Left forelimb (tissue), 1 donor: ENCODE measurements around the gene ROR2.
A peak's percentile ranks its signal among the peaks of the same experiment; 100 is the strongest.
"Not testable (repeated sequence)": the region's sequence is repeated elsewhere in the genome, so short reads cannot be mapped to it uniquely, and the experiment has no call there.

Source experiments
- DNase-seq: peaks from one replicate; pipeline ENCODE4 v3.0.0-alpha.2; 2018; ENCODE audit warnings: low spot score

ROR2 gene

DNA sequence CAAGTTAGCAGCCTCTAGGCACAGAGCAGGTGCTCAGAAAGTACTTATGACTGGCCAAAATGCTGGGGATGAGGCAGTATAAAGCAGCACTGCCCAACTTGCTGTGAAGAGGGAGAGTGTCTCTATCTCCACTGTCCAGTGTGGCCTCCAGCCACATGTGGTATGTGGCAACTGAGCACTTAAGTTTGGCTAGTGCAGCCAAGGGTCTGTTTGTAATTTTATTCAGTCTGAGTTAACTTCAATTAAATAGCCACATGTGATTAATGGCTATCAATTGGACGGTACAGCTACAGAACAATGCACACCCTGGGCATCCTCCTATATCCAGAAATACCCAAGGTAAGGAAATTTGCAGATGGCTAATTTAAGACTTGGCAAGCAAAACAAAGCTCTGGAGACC, 26.9 kb downstream of the ROR2 start:
- DNase-seq, result peak; percentile 6

DNA sequence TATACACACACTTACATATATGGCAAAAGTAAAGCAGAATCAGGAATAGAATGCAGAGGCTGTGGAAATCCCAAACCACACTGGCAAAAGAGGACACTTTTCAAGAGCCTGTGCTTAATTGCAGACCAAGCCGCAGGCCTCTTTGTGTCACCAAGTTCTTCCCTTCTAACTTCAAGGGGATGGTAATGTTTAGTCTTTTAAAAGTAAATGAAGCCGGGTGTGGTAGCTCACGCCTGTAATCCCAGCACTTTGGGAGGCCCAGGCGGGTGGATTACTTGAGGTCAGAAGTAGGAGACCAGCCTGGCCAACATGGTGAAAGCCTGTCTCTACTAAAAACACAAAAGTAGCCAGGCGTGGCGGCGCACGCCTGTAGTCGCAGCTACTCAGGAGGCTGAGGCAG, 28.7 kb downstream of the ROR2 start:
- peak; percentile 17 for DNase-seq

DNA sequence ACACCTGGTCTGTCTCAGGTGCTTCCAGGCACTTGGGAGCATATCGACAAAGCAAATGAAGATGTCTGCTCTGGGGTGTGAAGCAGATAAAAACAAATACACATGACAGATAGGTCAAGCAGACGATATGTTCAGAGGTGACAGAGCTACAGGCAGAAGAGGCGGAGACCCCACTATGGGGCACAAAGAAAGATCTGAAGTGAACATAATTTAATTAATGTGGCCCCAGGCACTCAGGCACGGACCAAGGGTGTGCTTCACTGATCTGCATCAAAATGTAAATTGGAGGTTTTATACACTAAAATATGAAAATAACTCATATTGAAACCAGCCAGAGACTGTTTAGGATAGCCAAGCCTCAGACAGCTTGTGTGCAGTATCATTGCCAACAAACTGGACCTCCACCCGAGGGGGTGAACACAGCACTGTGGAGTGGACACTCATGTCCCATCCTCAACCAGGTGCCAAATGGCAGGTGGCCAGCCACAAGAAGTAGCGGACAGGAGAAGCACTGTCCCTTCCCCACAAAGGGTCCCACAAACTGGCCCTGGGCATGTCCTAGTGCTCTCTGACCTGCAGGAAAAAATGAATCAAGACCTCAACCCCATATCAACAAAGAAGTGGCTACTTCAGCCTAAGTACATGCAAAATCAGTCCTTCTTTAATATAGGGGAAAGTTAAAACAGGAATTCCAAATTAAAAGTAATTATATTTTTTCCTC, 29.2 kb downstream of the ROR2 start:
- DNase-seq, result peak; percentile 34

DNA sequence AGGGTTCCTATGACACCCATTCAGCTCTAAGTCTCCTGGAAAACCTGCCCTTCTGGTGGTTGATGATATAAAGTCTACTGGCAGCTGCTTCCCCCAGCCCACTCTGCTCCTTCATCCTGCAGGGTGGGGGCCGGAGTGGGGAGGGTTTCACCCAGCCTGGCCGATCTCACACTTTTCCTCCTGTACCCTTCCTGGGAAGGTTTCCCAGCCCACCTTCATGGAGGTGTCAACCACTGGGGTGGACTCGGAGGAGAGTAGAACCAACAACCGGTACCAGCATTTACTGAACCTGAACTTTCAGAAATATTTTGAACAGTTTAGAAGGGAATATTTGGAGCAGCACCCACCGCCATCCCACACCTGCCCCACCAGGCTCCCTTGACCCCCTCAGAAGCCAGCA, 30.4 kb downstream of the ROR2 start:
- peak; percentile 17 for DNase-seq

DNA sequence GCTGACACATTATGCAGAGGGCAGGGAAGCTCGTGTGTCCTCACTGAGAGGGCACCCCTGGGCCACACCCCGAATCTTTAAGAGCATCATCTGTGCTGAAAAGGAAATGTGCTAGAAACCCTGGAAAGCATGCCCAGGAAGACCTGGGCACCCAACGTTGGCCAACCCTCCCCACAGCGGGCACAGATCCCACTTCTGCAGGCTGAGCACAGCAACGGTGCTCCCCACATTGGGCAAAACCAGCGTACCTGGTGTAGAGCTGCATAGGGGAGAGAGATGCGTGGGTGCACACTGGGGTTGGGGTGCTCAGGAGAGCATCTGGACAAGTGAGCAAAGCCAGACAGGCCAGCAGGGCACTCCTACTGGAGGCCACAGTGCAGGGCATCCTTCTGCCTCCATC, 32.6 kb downstream of the ROR2 start:
- DNase-seq, result peak; percentile 33

DNA sequence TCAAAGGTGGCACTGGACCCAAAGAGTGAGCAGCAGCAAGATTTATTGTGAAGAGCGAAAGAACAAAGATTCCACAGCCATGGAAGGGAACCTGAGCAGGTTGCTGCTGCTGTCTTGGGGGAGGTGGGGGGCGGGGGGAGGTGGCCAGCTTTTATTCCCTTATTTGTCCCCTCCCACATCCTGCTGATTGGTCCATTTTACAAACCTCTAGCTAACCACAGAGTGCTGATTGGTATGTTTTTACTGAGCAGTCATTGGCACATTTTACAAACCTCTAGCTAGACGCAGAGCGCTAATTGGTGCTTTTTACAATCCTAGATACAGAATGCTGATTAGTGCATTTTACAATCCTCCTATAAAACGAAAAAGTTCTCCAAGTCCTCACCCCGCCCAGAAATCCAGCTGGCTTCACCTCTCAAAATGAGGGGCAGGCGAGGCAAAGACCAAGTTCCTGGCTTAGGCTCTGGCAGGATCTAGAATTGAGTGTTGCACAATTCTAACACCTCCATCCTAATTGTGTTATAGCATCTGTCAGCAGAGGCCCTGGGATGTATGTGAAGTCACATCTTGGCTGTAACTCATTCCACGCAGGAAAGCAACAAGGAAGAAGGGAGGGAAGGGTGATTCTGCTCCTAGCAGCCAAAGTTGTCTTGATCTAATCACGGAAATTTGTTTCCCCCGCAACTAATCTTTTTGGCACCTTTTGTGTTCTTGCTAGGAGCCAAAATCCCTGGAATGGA, 34.3 kb downstream of the ROR2 start:
- DNase-seq, result peak; percentile 42

DNA sequence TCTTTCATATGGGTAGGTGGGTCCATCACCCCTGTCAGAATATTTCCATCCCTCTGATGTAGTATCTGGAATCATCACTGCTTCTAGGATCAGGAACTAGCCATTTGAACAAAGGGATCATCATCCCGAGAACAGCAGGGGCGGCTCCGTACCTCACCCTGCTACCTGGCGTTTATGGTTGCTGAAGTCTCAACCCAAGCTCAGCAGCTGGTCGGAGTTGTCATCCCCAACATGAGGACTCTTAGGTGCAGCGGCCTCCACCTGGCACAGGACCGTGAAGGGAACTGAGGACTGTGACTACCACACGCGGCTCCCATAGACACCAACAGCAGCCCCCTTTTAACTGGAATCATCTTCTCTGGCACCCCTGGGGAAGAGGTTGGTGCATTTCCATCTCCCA, 35.1 kb downstream of the ROR2 start:
- peak; percentile 36 for DNase-seq

DNA sequence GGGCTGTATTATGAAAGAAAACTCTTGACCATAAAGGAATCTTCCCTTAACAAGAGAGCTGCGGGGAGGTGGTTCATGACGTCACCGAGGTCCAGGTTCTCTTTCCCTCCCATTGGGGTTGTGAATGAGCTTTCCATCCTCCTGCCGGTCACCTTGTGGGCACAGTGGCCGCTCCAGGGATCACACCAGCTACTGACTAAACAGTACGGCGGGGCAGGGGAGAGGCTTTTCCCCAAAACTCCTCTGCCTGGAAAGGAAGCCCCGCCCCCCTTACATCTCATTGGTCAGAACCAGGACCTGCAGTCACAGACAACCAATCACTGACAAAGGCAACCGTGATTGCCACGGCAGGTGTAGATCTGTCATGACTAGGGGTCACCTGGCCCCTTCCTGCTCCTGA, 35.6 kb downstream of the ROR2 start:
- peak; percentile 12 for DNase-seq

DNA sequence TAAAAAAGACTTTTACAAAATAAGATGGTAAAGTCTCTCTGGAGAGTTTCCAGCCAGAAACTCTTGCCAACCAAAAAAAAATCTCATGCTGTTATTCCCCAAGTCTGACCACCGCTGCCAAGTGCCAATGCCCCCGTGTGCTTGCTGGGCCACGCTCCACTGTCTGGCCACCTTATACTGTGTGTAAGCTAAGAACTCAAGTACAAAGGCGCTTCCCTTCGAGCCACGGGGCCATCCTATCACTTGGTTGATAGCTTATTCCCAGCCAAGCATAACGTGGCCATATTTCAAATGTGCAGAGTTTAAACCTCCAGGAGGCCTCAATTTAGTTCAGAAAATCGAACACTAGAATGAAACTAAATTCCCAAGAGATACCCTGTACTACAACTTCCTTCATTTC, 36.0 kb downstream of the ROR2 start:
- DNase-seq, result no peak

DNA sequence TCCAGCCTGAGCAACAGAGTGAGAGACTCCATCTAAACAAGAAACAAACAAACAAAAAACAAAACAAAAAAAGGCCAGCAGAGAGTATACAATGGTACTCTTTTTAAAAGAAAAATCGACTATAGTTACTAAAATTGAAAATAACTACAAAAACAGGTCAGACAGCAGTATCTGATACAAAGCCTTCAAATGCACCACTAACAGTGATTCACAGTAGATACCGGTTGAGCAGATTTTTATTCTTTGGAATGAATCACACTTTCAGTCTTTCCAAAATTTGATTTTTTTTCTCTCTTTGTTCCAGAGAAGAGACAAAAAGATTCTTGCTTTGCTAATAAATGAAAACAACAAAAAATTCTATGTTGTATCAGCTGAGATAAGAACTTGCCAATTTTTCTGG, 36.9 kb downstream of the ROR2 start:
- no peak for DNase-seq

DNA sequence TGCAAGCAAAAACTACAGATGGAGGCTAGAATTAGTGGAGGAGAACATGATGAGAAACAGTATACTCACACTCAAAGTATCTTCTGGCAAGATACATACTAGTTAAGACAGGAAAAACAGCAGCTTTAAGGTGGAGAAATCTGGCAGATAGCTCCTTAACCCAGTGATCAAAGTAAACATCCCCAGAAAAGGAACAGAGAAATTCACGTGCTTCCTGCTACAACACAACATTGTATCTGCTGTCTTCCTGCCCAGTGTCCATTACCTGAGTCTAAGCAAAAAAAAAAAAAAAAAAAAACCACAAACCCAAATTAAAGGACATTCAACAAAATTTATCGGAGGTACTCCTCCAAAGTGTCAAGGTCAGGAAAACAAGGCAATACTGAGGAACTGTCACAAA, 38.4 kb downstream of the ROR2 start:
- DNase-seq, result no peak

DNA sequence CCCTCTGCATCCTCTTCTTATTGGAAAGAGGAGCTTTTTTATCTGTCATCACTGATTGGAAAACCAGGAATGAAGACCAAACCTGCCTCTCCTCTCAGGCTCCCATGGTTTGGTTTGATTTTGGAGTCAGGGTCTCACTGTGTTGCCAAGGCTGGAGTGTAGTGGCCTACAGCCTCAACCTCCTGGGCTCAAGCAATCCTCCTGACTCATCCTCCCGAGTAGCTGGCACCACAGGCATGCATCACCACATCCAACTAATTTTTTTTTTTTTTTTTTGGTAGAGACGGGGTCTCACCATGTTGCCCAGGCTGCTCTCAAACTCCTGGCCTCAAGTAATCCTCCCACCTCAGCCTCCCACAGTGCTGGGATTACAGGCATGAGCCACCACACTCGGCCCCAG, 40.8 kb downstream of the ROR2 start:
- not testable (repeated sequence) for DNase-seq

DNA sequence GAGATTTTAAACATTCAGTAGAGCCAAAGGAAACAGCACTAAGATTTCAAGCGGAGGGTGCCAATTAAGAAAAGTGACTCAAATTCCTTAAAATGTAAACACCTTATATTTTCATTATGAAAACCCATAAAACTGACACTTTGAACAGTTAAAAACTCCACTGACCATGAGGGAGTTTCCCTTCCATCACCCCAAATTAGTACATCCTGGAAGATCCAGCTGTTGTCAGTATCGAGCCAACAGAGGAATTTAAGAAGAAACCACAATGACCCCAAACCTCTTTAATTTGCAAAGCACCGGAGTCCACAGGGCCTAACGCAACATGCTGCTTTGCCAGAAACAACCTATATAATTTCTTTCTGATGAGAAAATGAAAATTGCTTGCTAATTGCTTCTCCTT, 41.3 kb downstream of the ROR2 start:
- DNase-seq, result no peak

DNA sequence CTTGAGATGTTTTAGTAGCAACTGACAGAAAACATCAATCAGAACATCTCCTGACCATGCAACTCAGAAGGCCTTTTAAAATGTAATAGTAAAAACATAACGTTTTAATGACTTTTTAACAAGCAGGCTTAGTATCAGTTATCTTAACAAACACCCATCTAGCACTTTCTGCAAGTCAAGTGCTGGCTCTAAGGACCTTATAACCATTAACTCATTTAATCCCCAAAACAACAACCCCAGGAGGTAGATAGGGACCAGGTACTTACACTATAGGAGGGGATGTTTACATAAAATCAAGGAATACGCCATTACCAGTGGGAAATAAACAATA, 41.8 kb downstream of the ROR2 start:
- no peak for DNase-seq

DNA sequence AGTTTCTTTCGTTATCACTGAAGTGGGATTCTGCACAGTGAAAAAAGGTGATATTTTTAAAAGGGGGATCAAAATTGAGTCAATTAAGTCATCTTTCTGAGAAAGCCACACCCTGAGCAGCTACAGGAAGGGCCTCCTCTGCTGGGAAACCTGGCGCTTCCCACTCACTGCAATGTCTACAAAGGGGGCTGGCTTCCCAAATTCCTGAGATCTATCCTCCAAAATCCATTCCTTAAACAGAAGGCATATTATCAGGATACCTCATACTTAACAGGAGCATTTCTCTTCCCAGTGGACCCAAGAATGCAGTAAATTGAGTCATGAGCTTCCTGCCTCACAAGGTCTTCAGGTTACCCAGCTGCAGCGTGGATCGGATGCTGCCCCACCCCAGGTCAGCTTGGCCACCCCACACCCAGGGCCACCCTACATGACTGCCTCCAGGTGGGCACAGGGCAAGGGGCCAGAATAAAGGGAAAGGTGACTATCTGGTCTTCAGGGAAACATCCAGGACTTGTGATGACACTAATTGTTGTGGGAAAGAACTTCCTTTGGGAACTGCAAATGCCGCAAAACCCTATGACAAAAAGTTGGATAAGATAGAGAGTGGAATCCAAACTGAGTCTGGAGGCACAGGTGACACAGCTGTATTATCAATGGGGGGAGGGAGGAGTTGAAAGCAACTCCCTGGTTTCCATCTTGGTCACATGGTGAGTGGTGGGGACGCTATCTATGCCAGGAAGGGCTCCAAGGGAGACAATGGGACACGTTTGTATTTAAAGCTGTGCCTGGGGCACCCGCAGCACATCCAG, 42.3 kb downstream of the ROR2 start:
- DNase-seq, result no peak

DNA sequence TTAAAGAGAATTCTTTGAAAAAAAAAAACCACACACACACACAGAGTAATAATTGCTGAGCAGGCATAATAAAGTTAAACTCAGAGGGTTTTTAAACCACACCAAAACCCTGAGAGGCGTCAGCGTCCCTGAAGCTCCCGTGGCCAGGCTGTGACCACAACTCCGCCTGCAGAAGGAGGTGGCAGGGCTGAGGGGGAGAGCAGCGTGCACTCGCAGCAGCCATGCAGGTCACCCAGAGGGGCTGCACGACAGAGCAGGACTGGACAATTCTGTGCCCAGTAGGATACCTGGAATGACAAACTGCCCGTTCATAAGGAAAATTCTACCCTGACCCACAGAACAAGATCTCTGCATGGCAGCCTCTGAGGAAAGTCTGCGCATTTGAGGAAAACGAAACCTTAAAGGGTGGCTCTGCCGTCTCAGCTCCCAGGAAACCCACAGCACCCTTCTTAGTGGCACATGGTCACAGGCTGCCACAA, 44.0 kb downstream of the ROR2 start:
- no peak for DNase-seq

DNA sequence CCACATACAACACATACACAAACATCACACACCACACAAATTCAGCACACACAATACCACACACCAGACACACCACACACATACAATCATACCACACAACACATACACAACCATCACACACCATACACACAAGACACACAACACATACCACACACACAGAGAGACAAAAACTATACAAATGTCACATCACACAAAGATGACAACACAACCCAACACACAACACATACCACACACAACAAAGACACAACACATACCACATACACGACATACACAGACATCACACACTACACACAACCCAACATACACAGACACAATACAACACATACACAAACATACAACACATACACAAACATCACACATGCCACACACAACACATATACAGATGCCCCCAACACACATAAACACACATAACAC, 44.8 kb downstream of the ROR2 start:
- DNase-seq, result no peak

DNA sequence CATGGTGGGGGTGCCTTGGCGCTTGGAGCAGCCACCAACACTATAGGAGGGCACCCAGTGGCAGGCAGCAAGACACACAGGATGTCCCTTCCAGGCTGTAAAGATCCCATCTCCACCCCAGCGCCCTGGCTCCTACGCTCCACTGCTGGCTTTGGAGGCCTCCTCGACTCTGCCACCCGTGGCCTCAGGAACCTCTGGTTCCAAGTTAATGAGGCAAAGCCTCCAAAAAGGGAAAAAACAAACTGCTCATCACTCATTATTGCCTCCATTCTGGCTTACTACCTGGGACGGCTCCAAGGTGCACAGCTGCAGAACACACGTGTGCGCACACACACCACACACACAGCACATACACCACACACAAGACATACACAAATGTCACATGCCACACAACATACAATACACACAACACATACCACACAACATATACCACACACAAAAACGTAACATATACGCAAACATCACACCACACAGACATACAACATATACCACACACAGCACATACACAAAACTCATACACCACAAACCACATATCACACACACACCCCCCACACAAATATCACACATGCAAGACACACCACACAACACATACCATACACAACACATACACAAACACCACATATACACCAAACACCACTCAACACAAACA, 45.3 kb downstream of the ROR2 start:
- DNase-seq, result no peak

DNA sequence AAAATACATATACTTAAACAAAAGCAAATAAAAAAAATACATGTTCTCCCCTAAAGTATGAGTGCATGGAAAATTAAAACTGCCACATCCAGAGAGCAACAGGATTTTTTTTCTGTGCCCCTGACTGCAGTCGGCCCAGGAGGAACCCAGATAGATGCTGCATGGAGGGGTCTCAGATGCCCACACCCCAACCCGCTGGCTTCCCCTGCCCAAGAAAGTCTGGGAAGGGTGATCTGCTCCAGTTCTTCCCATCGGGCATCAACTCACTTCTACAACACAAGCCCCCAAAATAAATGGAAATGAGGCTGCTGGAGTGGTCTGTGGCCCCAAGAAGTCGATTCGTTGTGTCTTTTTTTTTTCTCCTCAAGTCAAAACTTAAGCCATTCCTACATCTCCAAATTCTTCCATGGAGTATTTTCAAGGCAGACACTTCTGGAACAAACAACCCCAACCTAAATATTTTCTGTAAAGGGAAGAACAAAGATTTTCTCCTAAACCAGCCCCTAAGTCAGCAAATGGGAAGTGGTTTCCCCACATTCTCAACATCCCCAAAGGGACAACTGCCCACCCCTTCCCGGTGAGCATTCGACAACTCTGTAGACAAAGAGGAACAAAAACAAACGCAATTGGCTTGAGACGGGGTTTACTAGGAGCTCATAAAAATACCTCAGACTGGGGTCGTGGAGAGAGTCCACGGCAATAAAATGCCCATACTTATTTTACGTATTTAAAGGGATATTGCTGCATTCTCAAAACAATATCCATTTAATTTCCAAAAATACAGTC, 46.7 kb downstream of the ROR2 start:
- DNase-seq, result no peak

DNA sequence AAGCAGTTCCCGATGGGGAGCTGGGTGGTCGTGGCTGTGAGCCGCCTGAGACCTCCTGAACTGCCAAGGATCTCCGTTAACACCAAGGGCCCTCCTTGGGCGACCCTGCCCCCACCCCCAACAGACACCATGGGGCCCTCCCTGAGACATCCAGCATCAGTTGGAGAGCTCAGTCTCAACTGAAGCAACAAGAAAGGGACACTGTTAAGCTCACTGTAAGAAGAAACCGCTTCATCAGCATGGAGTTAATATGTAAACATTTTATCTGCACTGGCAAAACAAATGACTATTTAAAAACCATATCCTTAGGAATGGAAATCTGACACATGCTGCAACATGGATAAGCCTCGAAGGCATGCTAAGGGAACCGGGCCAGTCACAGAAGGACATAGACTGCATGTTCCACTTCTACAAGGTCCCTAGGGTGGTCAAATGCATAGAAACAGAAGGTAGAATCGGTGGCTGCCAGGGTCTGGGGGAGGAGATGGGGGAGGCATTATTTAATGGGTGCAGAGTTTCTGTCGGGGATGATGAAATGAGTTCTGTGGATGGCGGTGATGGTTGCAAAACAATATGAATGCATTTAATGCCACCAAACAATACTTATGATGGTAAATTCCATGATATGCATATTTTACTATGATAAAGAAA, 47.4 kb downstream of the ROR2 start:
- no peak for DNase-seq

DNA sequence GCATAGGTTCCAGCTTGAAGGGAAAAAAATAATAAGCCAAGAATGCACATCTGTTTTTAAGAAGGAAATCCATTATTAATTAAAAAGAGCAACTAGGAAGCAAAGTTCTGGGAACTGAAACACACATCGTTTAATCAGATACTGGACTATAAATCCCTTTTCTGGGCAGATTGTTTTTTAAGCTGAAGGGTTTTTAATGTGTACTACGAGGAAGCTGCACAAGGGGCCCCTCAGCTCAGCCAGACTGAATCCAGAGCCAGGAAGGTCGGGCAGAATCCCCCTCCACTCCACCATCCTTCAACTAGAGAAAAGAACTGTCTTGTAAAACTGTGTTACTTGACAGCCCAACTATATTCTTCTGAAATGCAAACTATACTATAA, 49.2 kb downstream of the ROR2 start:
- no peak for DNase-seq
